Panc1 (cell line): Measurements from ENCODE around the gene RENBP. TPM values are rescaled to one million over a fixed set of nuclear protein-coding genes. Genes with fewer than 3 reads are reported as not detected.

Source experiments
- ATAC-seq: fragments of 200-7000 bp; cut with Tn5 transposase; 2 replicates; pipeline ENCODE4 v1.9.1; 2020; ENCODE audit warnings: mild to moderate bottlenecking, moderate library complexity
- BruUV-seq: library from RNA; stranded (reverse); fragments of 400-500 nt; replicated peaks from 2 replicates; lab custom pipeline; 2021; lab: Mats Ljungman, UMichigan
- CTCF ChIA-PET: fragments of 300-600 bp; sonication (Branson Sonifier 250); formaldehyde crosslinking; loops from one replicate; lab custom pipeline; 2022; ENCODE audit warnings: antibody characterized with exemption; lab: Charles Lee
- POLR2A ChIA-PET: fragments of 300-600 bp; sonication (Branson Sonifier 250); formaldehyde crosslinking; loops from one replicate; lab custom pipeline; 2022; ENCODE audit warnings: antibody characterized with exemption; lab: Charles Lee
- DNase-seq: peaks from one replicate; pipeline ENCODE4 v3.0.0-alpha.2; 2010; ENCODE audit warnings: low read depth, low spot score
- H3K27ac ChIP-seq: 2 replicates; pipeline ENCODE4 v1.5.1; 2011; ENCODE audit warnings: mild to moderate bottlenecking, low read length, inconsistent platforms
- H3K27me3 ChIP-seq: fragments of 200-500 bp; sonication (Bioruptor generic); 2 replicates; pipeline ENCODE4 v1.6.0; 2014; ENCODE audit warnings: low read length, inconsistent platforms; ENCODE audit not compliant: control insufficient read depth, insufficient read depth
- H3K36me3 ChIP-seq: fragments of 200-500 bp; sonication (Bioruptor generic); 2 replicates; pipeline ENCODE4 v1.5.1; 2014; ENCODE audit warnings: inconsistent platforms, mild to moderate bottlenecking, low read length, moderate library complexity; ENCODE audit not compliant: control insufficient read depth, insufficient read depth
- H3K4me1 ChIP-seq: 2 replicates; pipeline ENCODE4 v1.5.1; 2011; ENCODE audit warnings: inconsistent platforms, mild to moderate bottlenecking, low read length, moderate library complexity; ENCODE audit not compliant: control insufficient read depth, insufficient read depth
- H3K4me3 ChIP-seq, 2 experiments: 2 replicates each; pipeline ENCODE4 v1.5.1; 2011 to 2012; ENCODE audit warnings: low read depth in 2 of 2, low read length in 2 of 2, mild to moderate bottlenecking in 2 of 2, inconsistent platforms in 1 of 2, moderate library complexity in 1 of 2
- H3K9me3 ChIP-seq: fragments of 200-500 bp; sonication (Bioruptor generic); 2 replicates; pipeline ENCODE4 v1.5.1; 2014; ENCODE audit warnings: low read depth, mild to moderate bottlenecking, inconsistent platforms, low read length, moderate library complexity; ENCODE audit not compliant: control insufficient read depth, insufficient read depth
- POLR2AphosphoS5 ChIP-seq: IDR thresholded peaks from 2 replicates; pipeline ENCODE4 v1.6.1; 2012; ENCODE audit warnings: mild to moderate bottlenecking, low read depth, low read length, moderate library complexity
- REST ChIP-seq, 2 experiments: IDR thresholded peaks; 2 replicates each; pipeline ENCODE4 v1.6.1; 2011 to 2012; ENCODE audit warnings: low read depth in 2 of 2, control low read depth in 1 of 2, low read length in 1 of 2, mild to moderate bottlenecking in 1 of 2, moderate library complexity in 1 of 2; ENCODE audit not compliant: insufficient read depth in 1 of 2
- SIN3A ChIP-seq: IDR thresholded peaks from 2 replicates; pipeline ENCODE4 v1.6.1; 2012; ENCODE audit warnings: low read depth, mild to moderate bottlenecking, low read length, moderate library complexity, borderline replicate concordance; ENCODE audit not compliant: insufficient read depth
- TCF7L2 ChIP-seq: IDR thresholded peaks from 2 replicates; pipeline ENCODE4 v1.6.1; 2011; ENCODE audit warnings: mild to moderate bottlenecking, low read depth, low read length, inconsistent platforms
- in situ Hi-C: cut with HindIII; loops from 2 replicates; pipeline ENCODE4 v1.10.0; 2016; ENCODE audit warnings: low sequenced_read_pairs, low pct_unique_long_range_greater_than_20kb
- intact Hi-C: fragments of 100-400 bp; cut with micrococcal nuclease; formaldehyde crosslinking; loops from one replicate; pipeline ENCODE4 v1.10.0; 2022; ENCODE audit not compliant: unreplicated experiment
- total RNA-seq: library from RNA; stranded (reverse); gene quantifications from one replicate; pipeline ENCODE4 v1.2.1, GENCODE V29; 2021; ENCODE audit not compliant: unreplicated experiment
- TF ChIP-seq, protein P1 (sequence below): fragments of 450-650 bp; IDR thresholded peaks from 2 replicates; pipeline ENCODE4 v1.5.1; 2017; ENCODE audit warnings: mild to moderate bottlenecking

Gene RENBP
- total RNA-seq, 1 experiment from 2014 or later: 0.62 TPM

- Histone ChIP-seq H3K36me3 (peaks cover 7% of the 10 kb centered on the region), H3K27ac (peak overlapping the region; percentile 79), H3K4me1 (peaks cover 36% of the 10 kb centered on the region), H3K4me3 (no peak overlapping the region), H3K27me3 (no peaks in the 10 kb centered on the region), H3K9me3 (no peaks in the 10 kb centered on the region)
- intact Hi-C loops (no loop called here), in situ Hi-C loops (no loop called here)
- TF ChIP-seq REST (IDR thresholded peaks at IDR 0.05; ENCODE audit: insufficient read depth in 1 of 2, low read depth in 2 of 2, low read length in 1 of 2) (no peak), POLR2AphosphoS5 (no peak), SIN3A (no peak), TCF7L2 (no peak)
- TF ChIP-seq, protein P1, sequence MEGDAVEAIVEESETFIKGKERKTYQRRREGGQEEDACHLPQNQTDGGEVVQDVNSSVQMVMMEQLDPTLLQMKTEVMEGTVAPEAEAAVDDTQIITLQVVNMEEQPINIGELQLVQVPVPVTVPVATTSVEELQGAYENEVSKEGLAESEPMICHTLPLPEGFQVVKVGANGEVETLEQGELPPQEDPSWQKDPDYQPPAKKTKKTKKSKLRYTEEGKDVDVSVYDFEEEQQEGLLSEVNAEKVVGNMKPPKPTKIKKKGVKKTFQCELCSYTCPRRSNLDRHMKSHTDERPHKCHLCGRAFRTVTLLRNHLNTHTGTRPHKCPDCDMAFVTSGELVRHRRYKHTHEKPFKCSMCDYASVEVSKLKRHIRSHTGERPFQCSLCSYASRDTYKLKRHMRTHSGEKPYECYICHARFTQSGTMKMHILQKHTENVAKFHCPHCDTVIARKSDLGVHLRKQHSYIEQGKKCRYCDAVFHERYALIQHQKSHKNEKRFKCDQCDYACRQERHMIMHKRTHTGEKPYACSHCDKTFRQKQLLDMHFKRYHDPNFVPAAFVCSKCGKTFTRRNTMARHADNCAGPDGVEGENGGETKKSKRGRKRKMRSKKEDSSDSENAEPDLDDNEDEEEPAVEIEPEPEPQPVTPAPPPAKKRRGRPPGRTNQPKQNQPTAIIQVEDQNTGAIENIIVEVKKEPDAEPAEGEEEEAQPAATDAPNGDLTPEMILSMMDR: no peak
- no TSS peak for BruUV-seq
- ChIA-PET CTCF (no interaction called here), POLR2A (interaction anchor here (0.7 kb wide), 1 partner anchor 7 kb away, joined by 3 read pairs; no protein-coding TSS in a partner anchor)
- DNase-seq: no peak
- no peak for ATAC-seq
These were observed 14.2 kb downstream of the RENBP start for GRCh38 chrX:153930011-153930910.

DNA sequence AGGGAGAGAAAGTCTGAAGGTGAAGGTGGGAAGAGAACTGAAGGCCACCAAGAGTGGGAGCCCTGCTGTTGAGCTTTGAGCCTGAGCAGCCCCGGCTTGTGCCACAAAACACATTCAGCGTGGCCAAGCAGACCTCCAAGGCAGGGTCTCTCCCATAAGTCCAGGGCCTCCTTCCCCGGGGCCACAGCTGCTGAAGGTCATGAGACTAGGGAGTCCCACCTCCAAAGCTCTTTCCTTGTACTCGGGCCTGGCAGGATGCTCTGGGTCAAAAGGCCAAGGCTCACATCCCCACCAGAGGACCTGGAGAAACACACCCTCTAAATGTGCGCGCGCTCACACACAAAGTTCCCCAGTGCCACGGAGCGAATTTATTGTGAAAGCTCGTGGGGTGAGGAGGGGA, 14.9 kb downstream of the RENBP start:
- in situ Hi-C loops: no loop called here
- ATAC-seq (no peak), DNase-seq (no peak)
- no peaks in the 10 kb centered on the region for H3K27me3 ChIP-seq
- ChIA-PET CTCF (no interaction called here), POLR2A (no interaction called here)
- no peaks in the 10 kb centered on the region for H3K9me3 ChIP-seq
- no peak for TF ChIP-seq POLR2AphosphoS5
- TF ChIP-seq, protein P1: no peak
- no peak for TF ChIP-seq TCF7L2
- TF ChIP-seq REST (IDR thresholded peaks at IDR 0.05; ENCODE audit: insufficient read depth in 1 of 2, low read depth in 2 of 2, low read length in 1 of 2): no peak
- no peak for TF ChIP-seq SIN3A
- no TSS peak for BruUV-seq
- H3K27ac ChIP-seq: peak overlapping the region; percentile 79
- intact Hi-C loops: loop anchor here (10.0 kb wide), 1 partner anchor 165 kb away; the partner anchor contains the start of gene PLXNB3
- H3K4me1 ChIP-seq: peaks cover 43% of the 10 kb centered on the region
- peaks cover 7% of the 10 kb centered on the region for H3K36me3 ChIP-seq
- H3K4me3 ChIP-seq: peak overlapping the region in 1 of 2 experiments; percentile 57; a peak in 2 of 4 replicates
